Left lung (tissue), 10 donors: ENCODE measurements around the gene ZNF821. TPM values are rescaled to one million over a fixed set of nuclear protein-coding genes. Genes with fewer than 3 reads are reported as not detected.

Experiments
- ATAC-seq: fragments of 200-7000 bp; cut with Tn5 transposase; one replicate; pipeline ENCODE4 v1.9.1; 2020; ENCODE audit warnings: moderate library complexity
- DNase-seq, 4 donors: peaks; one replicate each; pipeline ENCODE4 v3.0.0-alpha.2; 2013 to 2020
- H3K27ac ChIP-seq, 2 donors: fragments of 200-600 bp; sonication (generic) in 1 of 2; one replicate each; pipeline versions ENCODE4 v1.5.0 to v1.8.0; 2020 to 2021
- H3K27me3 ChIP-seq, 2 donors: fragments of 200-600 bp; sonication (generic) in 1 of 2; one replicate each; pipeline versions ENCODE4 v1.5.0 to v1.8.0; 2020 to 2021
- H3K36me3 ChIP-seq, 2 donors: fragments of 200-600 bp; sonication (generic) in 1 of 2; one replicate each; pipeline versions ENCODE4 v1.5.0 to v1.8.0; 2020 to 2021
- H3K4me1 ChIP-seq, 2 donors: fragments of 200-600 bp; one replicate each; pipeline ENCODE4 v1.8.0; 2021
- H3K4me3 ChIP-seq, 2 donors: fragments of 200-600 bp; sonication (generic) in 1 of 2; one replicate each; pipeline versions ENCODE4 v1.5.0 to v1.8.0; 2020 to 2021; ENCODE audit warnings: mild to moderate bottlenecking in 1 of 2
- H3K9me3 ChIP-seq, 2 donors: fragments of 200-600 bp; sonication (generic) in 1 of 2; one replicate each; pipeline versions ENCODE4 v1.5.0 to v1.8.0; 2020 to 2021
- CTCF ChIP-seq, 2 donors: fragments of 200-600 bp; sonication (generic) in 1 of 2; IDR thresholded peaks; one replicate each; pipeline versions ENCODE4 v1.5.0 to v1.8.0; 2021; ENCODE audit warnings: antibody characterized with exemption in 2 of 2
- intact Hi-C, 2 donors: fragments of 100-400 bp; cut with DNase I; formaldehyde crosslinking; loops; one replicate each; pipeline versions ENCODE4 v1.11.2 to v1.14.2; 2022
- polyA plus RNA-seq, 6 donors: library from polyadenylated mRNA; unstranded; fragments of 120-200 nt; gene quantifications; one replicate each; pipeline ENCODE4 v1.2.1, GENCODE V29; 2013; ENCODE audit not compliant: insufficient read length in 6 of 6
- total RNA-seq, 2 donors: library from RNA; stranded (reverse); fragmentation: NEBNext Ultra II Directional; extraction: Animal tissue kit (Norgen Biotek cat#: 25700); gene quantifications; one replicate each; pipeline ENCODE4 v1.2.1, GENCODE V29; 2021
- donor health status: DM: no; HTN: yes; CAD: no.
- donor health status: DM: no; HTN: no; CAD: no.

Gene ZNF821
- total and polyA plus RNA-seq, 8 donors: 5.3 to 24.7 (median 20.7) TPM

- no peak for DNase-seq
These were observed 46.1 kb upstream of the ZNF821 start for GRCh38 chr16:71930013-71930563.

GRCh38 chr16:71929048-71929447, 45.1 kb upstream of the ZNF821 start:
- H3K4me1 ChIP-seq: peaks cover 13 to 40% of the 10 kb centered on the region in 2 donors
- H3K27me3 ChIP-seq: no peaks in the 10 kb centered on the region
- DNase-seq (no peak), ATAC-seq (no peak)
- H3K27ac ChIP-seq: peak overlapping the region in 1 of 2 donors; percentile 2
- H3K9me3 ChIP-seq: no peaks in the 10 kb centered on the region
- no peak for TF ChIP-seq CTCF (IDR thresholded peaks at IDR 0.05)
- no peak overlapping the region for H3K4me3 ChIP-seq
- intact Hi-C loops: no loop called here
- H3K36me3 ChIP-seq: peaks cover 3 to 81% of the 10 kb centered on the region in 2 donors

More at GRCh38 chr16:71930013-71930563, 46.1 kb upstream of the ZNF821 start:
- Histone ChIP-seq H3K4me1 (peaks cover 13 to 35% of the 10 kb centered on the region in 2 donors), H3K27ac (peak overlapping the region in 1 of 2 donors; percentile 39), H3K36me3 (peaks cover 3 to 79% of the 10 kb centered on the region in 2 donors), H3K9me3 (no peaks in the 10 kb centered on the region), H3K4me3 (no peak overlapping the region), H3K27me3 (no peaks in the 10 kb centered on the region)
- TF ChIP-seq CTCF (IDR thresholded peaks at IDR 0.05): no peak
- ATAC-seq: no peak
- intact Hi-C loops: no loop called here

- DNase-seq (no peak), ATAC-seq (peak; percentile 24)
- Histone ChIP-seq H3K9me3 (no peaks in the 10 kb centered on the region), H3K36me3 (peaks cover 0 to 81% of the 10 kb centered on the region in 2 donors), H3K4me1 (peaks cover 13 to 44% of the 10 kb centered on the region in 2 donors), H3K27me3 (no peaks in the 10 kb centered on the region), H3K27ac (peak overlapping the region in 1 of 2 donors; percentile 45), H3K4me3 (no peak overlapping the region)
- intact Hi-C loops: no loop called here
- TF ChIP-seq CTCF (IDR thresholded peaks at IDR 0.05): no peak
These were observed 43.8 kb upstream of the ZNF821 start for GRCh38 chr16:71927787-71928186.

- Histone ChIP-seq H3K27ac (peak overlapping the region in 1 of 2 donors; percentile 45), H3K4me3 (no peak overlapping the region), H3K27me3 (no peaks in the 10 kb centered on the region), H3K4me1 (peaks cover 13 to 44% of the 10 kb centered on the region in 2 donors), H3K36me3 (peaks cover 0 to 81% of the 10 kb centered on the region in 2 donors), H3K9me3 (no peaks in the 10 kb centered on the region)
- DNase-seq (peak in 1 of 4 donors; percentile 9), ATAC-seq (peak; percentile 43)
- intact Hi-C loops: no loop called here
- TF ChIP-seq CTCF (IDR thresholded peaks at IDR 0.05): no peak
These were observed 43.4 kb upstream of the ZNF821 start for GRCh38 chr16:71927383-71927782.

- no peak for TF ChIP-seq CTCF (IDR thresholded peaks at IDR 0.05)
- H3K4me3 ChIP-seq: no peak overlapping the region
- peaks cover 0 to 98% of the 10 kb centered on the region in 2 donors for H3K36me3 ChIP-seq
- H3K4me1 ChIP-seq: peaks cover 13 to 40% of the 10 kb centered on the region in 2 donors
- ATAC-seq (no peak), DNase-seq (no peak)
- no peak overlapping the region for H3K27ac ChIP-seq
- no peaks in the 10 kb centered on the region for H3K27me3 ChIP-seq
- H3K9me3 ChIP-seq: no peaks in the 10 kb centered on the region
- intact Hi-C loops: no loop called here
These were observed 40.7 kb upstream of the ZNF821 start for GRCh38 chr16:71924710-71925109.
